ENCODE data around the gene NOXA1. TPM values are rescaled to one million over a fixed set of nuclear protein-coding genes. Genes with fewer than 3 reads are reported as not detected.

Gene NOXA1
- total and polyA plus RNA-seq, 2 of the 8 experiments (the other 6 are each of a cell fraction or from before 2014, with no cell fraction given): 0.34 to 0.91 TPM

GRCh38 chr9:137380171-137380570, 43.0 kb upstream of the NOXA1 start:
- no peak overlapping the region for H3K14ac ChIP-seq (ENCODE audit: insufficient read length)
- H2BK12ac ChIP-seq (ENCODE audit: low read depth, low read length): no peak overlapping the region
- H3K4me1 ChIP-seq (replicated peaks in 1 of 4; ENCODE audit: control insufficient read depth in 3 of 4, insufficient read depth in 4 of 4, low read length in 3 of 4): no peaks in the 10 kb centered on the region; a peak in 1 of 7 replicates
- no peak for FAIRE-seq
- H2BK15ac ChIP-seq (ENCODE audit: low read length): no peak overlapping the region
- H3K27me3 ChIP-seq (replicated peaks in 1 of 4; ENCODE audit: control insufficient read depth in 3 of 4, extremely low read depth in 1 of 4, insufficient read depth in 3 of 4, low read length in 3 of 4): 0 out of 7 replicates have a peak, but pooled peaks cover 0 to 2% (median 0%) of the 10 kb centered on the region in 4 experiments
- no peaks in the 10 kb centered on the region for H3K36me3 ChIP-seq (ENCODE audit: control insufficient read depth in 2 of 4, insufficient read depth in 4 of 4, low read length in 3 of 4)
- no peak overlapping the region for H2BK120ac ChIP-seq (replicated peaks; ENCODE audit: low read depth, low read length)
- no peak overlapping the region for H2BK20ac ChIP-seq (ENCODE audit: low read length)
- ChIA-PET POLR2A (ENCODE audit: partially characterized antibody) (no interaction called here), CTCF (ENCODE audit: partially characterized antibody) (no interaction called here)
- no peak overlapping the region for H3K9ac ChIP-seq (replicated peaks in 1 of 4; ENCODE audit: extremely low read depth in 1 of 4, low read depth in 3 of 4, low read length in 3 of 4)
- no peaks in the 10 kb centered on the region for H3K23me2 ChIP-seq (ENCODE audit: low read depth, low read length)
- H4K8ac ChIP-seq (ENCODE audit: extremely low read depth, insufficient read depth, low read length): no peak overlapping the region
- no peak overlapping the region for H3K4ac ChIP-seq (replicated peaks; ENCODE audit: insufficient read length, low read depth, low read length)
- H3K23ac ChIP-seq (ENCODE audit: insufficient read length): no peak overlapping the region
- peaks cover 0 to 1% of the 10 kb centered on the region in 2 experiments for H4K20me1 ChIP-seq (replicated peaks in 1 of 2; ENCODE audit: control insufficient read depth in 1 of 2, insufficient read depth in 2 of 2, low read length in 2 of 2)
- H3K9me3 ChIP-seq (ENCODE audit: insufficient read depth in 2 of 2, low read depth in 1 of 2, low read length in 1 of 2): no peaks in the 10 kb centered on the region
- no peak overlapping the region for H3K27ac ChIP-seq (ENCODE audit: low read depth, low read length)
- H4K91ac ChIP-seq (replicated peaks; ENCODE audit: insufficient read length, low read length): no peak overlapping the region
- no peak overlapping the region for H3K56ac ChIP-seq (replicated peaks; ENCODE audit: insufficient read length, low read depth, low read length)
- WGBS, 2 experiments (ENCODE audit: extremely low coverage in 1 of 2, insufficient coverage in 1 of 2, insufficient read length in 1 of 2, insufficient replicate concordance in 2 of 2, low coverage in 1 of 2, low lambda C conversion rate in 2 of 2, missing lambda C conversion rate in 1 of 2): 82% methylated on average over 3 of the region's 16 CpGs; no CpG with 5 or more reads in 1 of the 2 experiments
- H3K4me2 ChIP-seq (ENCODE audit: insufficient read depth in 1 of 2, low read depth in 2 of 2, low read length in 2 of 2): no peak overlapping the region
- no peak overlapping the region for H3K4me3 ChIP-seq (ENCODE audit: extremely low read depth in 1 of 4, insufficient read depth in 2 of 4, low read depth in 3 of 4, low read length in 4 of 4)
- no peaks in the 10 kb centered on the region for H3K79me1 ChIP-seq (ENCODE audit: low read depth, low read length)
- no peak overlapping the region for H2AK5ac ChIP-seq (ENCODE audit: low read depth, low read length)
- no peak overlapping the region for H2AFZ ChIP-seq (ENCODE audit: low read length)
- H4K5ac ChIP-seq (ENCODE audit: insufficient read length, low read depth, low read length): no peak overlapping the region
- no peak for DNase-seq (ENCODE audit: low read depth in 1 of 2, low spot score in 2 of 2)
- no peaks in the 10 kb centered on the region for H3K79me2 ChIP-seq (ENCODE audit: control insufficient read depth in 1 of 2, insufficient read depth in 2 of 2, low read length in 2 of 2)
- no peak overlapping the region for H2BK5ac ChIP-seq (ENCODE audit: low read depth, low read length)
- H3K18ac ChIP-seq (ENCODE audit: extremely low read depth, low read length): no peak overlapping the region
- no peak for TF ChIP-seq KDM5A (IDR thresholded peaks at IDR 0.05; ENCODE audit: low read length)
- no peak for TF ChIP-seq KDM4A (IDR thresholded peaks at IDR 0.05; ENCODE audit: low read depth, low read length, severe bottlenecking)
- TF ChIP-seq RBBP5 (IDR thresholded peaks at IDR 0.05; ENCODE audit: borderline replicate concordance, low read depth, low read length): no peak
- TF ChIP-seq E2F6 (IDR thresholded peaks at IDR 0.05): no peak
- TF ChIP-seq SRF (IDR thresholded peaks at IDR 0.05; ENCODE audit: low read depth, low read length): no peak
- TF ChIP-seq CREB1 (IDR thresholded peaks at IDR 0.05): no peak
- no peak for TF ChIP-seq SIRT6 (IDR thresholded peaks at IDR 0.05; ENCODE audit: low read length)
- no peak for TF ChIP-seq RXRA (IDR thresholded peaks at IDR 0.05; ENCODE audit: insufficient read depth, low read depth, low read length)
- TF ChIP-seq, protein P1, sequence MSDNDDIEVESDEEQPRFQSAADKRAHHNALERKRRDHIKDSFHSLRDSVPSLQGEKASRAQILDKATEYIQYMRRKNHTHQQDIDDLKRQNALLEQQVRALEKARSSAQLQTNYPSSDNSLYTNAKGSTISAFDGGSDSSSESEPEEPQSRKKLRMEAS (IDR thresholded peaks at IDR 0.05): no peak
- no peak for TF ChIP-seq SIN3A (conservative IDR thresholded peaks at IDR 0.05 in 1 of 2, IDR thresholded peaks at IDR 0.05 in 1 of 2; ENCODE audit: low read depth in 1 of 2, low read length in 2 of 2)
- no peak for TF ChIP-seq GABPA (IDR thresholded peaks at IDR 0.05; ENCODE audit: borderline replicate concordance, insufficient read depth, low read length)
- no peak for TF ChIP-seq ASH2L (IDR thresholded peaks at IDR 0.05; ENCODE audit: low read length)
- TF ChIP-seq TCF12 (IDR thresholded peaks at IDR 0.05; ENCODE audit: low read depth, low read length): no peak
- TF ChIP-seq SUZ12 (IDR thresholded peaks at IDR 0.05; ENCODE audit: low read length): no peak
